ENCODE results near the gene SLC22A1. TPM values are rescaled to one million over a fixed set of nuclear protein-coding genes. Genes with fewer than 3 reads are reported as not detected.

SLC22A1 gene
- total and polyA plus RNA-seq, 10 of the 15 experiments (the other 5 are each of a cell fraction or from before 2014, with no cell fraction given) = 0.09 to 0.28 (median 0.15) TPM; not detected in 3

- TF ChIP-seq RUNX3 (IDR thresholded peaks at IDR 0.05; ENCODE audit: low read length) = peak; percentile 81
- TF ChIP-seq PML (IDR thresholded peaks at IDR 0.05; ENCODE audit: low read length) = no peak
- TF ChIP-seq MYB (IDR thresholded peaks at IDR 0.05; ENCODE audit: borderline replicate concordance, low read depth, low read length) = no peak
- no peak for TF ChIP-seq YBX1 (IDR thresholded peaks at IDR 0.05)
- TF ChIP-seq CEBPB (IDR thresholded peaks at IDR 0.05; ENCODE audit: borderline replicate concordance in 1 of 2, low read depth in 2 of 2, low read length in 2 of 2) = 0 out of 4 replicates have a peak, but pooled peaks of 1 of the 2 experiments have one; percentile 58
- no peak for TF ChIP-seq NR2C2 (IDR thresholded peaks at IDR 0.05; ENCODE audit: borderline replicate concordance, control insufficient read depth, insufficient read length, low read depth)
- peak; percentile 71; the same call in 1 of the 2 replicates for TF ChIP-seq ATF2 (IDR thresholded peaks at IDR 0.05; ENCODE audit: low read length)
- TF ChIP-seq FOXM1 (IDR thresholded peaks at IDR 0.05; ENCODE audit: low read depth, low read length) = peak; percentile 70; the same call in 1 of the 2 replicates
Observed at GRCh38 chr6:160076009-160076408, 45.6 kb upstream of the SLC22A1 start (continued).

GRCh38 chr6:160077024-160077423, 44.6 kb upstream of the SLC22A1 start:
- Histone ChIP-seq H3K4me1 (ENCODE audit: control insufficient read depth, insufficient read depth, low read length) (no peaks in the 10 kb centered on the region), H4K20me1 (ENCODE audit: control insufficient read depth, insufficient read depth) (no peaks in the 10 kb centered on the region), H3K9ac (ENCODE audit: control insufficient read depth, insufficient read depth, low read length) (no peak overlapping the region), H3K27me3 (replicated peaks in 1 of 2; ENCODE audit: control insufficient read depth in 2 of 2, insufficient read depth in 2 of 2, low read length in 1 of 2) (no peaks in the 10 kb centered on the region), H3K4me3 (no peak overlapping the region), H3K9me3 (replicated peaks; ENCODE audit: control insufficient read depth, insufficient read depth, low read length) (no peaks in the 10 kb centered on the region), H3K79me2 (ENCODE audit: control insufficient read depth, insufficient read depth, low read length) (no peaks in the 10 kb centered on the region), H2AFZ (ENCODE audit: control insufficient read depth, low read depth, low read length) (no peak overlapping the region), H3K4me2 (ENCODE audit: control insufficient read depth, insufficient read depth) (no peak overlapping the region), H3K27ac (ENCODE audit: control insufficient read depth, insufficient read depth) (no peak overlapping the region), H3K36me3 (ENCODE audit: control insufficient read depth in 2 of 2, insufficient read depth in 2 of 2, low read length in 1 of 2) (peaks cover 30 to 49% of the 10 kb centered on the region in 2 experiments)
- ChIA-PET CTCF (interaction anchor here (1.1 to 1.3 kb wide), 2 partner anchors 145 to 214 kb away, joined by 3 read pairs; no protein-coding TSS in a partner anchor), RAD21 (ENCODE audit: unreplicated experiment) (no interaction called here), POLR2A (no interaction called here), SMC1A (ENCODE audit: uncharacterized antibody, unreplicated experiment) (interaction anchor here (0.9 to 2.3 kb wide), 5 partner anchors 10 to 214 kb away, joined by 3 to 6 read pairs (median 4); no protein-coding TSS in a partner anchor)
- ATAC-seq (no peak), DNase-seq (ENCODE audit: low read depth, low spot score) (no peak), FAIRE-seq (no peak)
- TF ChIP-seq ZNF217 (IDR thresholded peaks at IDR 0.05) = no peak
- in situ Hi-C loops (cut with MboI) (no loop called here), intact Hi-C loops (cut with micrococcal nuclease; ENCODE audit: unreplicated experiment) (no loop called here)
- 90% methylated on average over 5 of the region's 5 CpGs for WGBS (ENCODE audit: insufficient coverage, insufficient replicate concordance, low lambda C conversion rate, missing lambda C conversion rate)
- no TSS peak for BruUV-seq (replicated peaks)

Data from GM12878 (cell line).